ENCODE results near the gene RSPO1.
"Not testable (repeated sequence)": the region's sequence is repeated elsewhere in the genome, so short reads cannot be mapped to it uniquely, and the experiment has no call there.

Gene RSPO1

GRCh38 chr1:37634244-37634991, at the start of gene RSPO1:
Gene RSPO1, minus strand, starts transcription at chr1:37634892. Its CDS starts 5,231 bp downstream, at chr1:37629661.
- no peak for DNase-seq

GRCh38 chr1:37684182-37684581, 49.5 kb upstream of the RSPO1 start:
- not testable (repeated sequence) for DNase-seq

- peak; percentile 80 for DNase-seq
Observed at GRCh38 chr1:37682334-37682987, 47.8 kb upstream of the RSPO1 start.

GRCh38 chr1:37680933-37681332, 46.2 kb upstream of the RSPO1 start:
- DNase-seq: no peak

- DNase-seq: no peak
Observed at GRCh38 chr1:37677808-37678207, 43.1 kb upstream of the RSPO1 start.

GRCh38 chr1:37677143-37677439, 42.4 kb upstream of the RSPO1 start:
- no peak for DNase-seq

GRCh38 chr1:37676281-37677142, 41.8 kb upstream of the RSPO1 start:
- DNase-seq: no peak

- DNase-seq: peak; percentile 68
Observed at GRCh38 chr1:37673920-37674319, 39.2 kb upstream of the RSPO1 start.

GRCh38 chr1:37672136-37672870, 37.6 kb upstream of the RSPO1 start:
- DNase-seq: no peak

GRCh38 chr1:37671261-37671660, 36.6 kb upstream of the RSPO1 start:
- no peak for DNase-seq

GRCh38 chr1:37670133-37670532, 35.4 kb upstream of the RSPO1 start:
- no peak for DNase-seq

GRCh38 chr1:37667023-37667671, 32.5 kb upstream of the RSPO1 start:
- no peak for DNase-seq

- no peak for DNase-seq
Observed at GRCh38 chr1:37666241-37666867, 31.7 kb upstream of the RSPO1 start.

- no peak for DNase-seq
Observed at GRCh38 chr1:37663426-37664000, 28.8 kb upstream of the RSPO1 start.

GRCh38 chr1:37662031-37662755, 27.5 kb upstream of the RSPO1 start:
- no peak for DNase-seq

GRCh38 chr1:37661401-37661800, 26.7 kb upstream of the RSPO1 start:
- no peak for DNase-seq

GRCh38 chr1:37660664-37661063, 26.0 kb upstream of the RSPO1 start:
- DNase-seq: no peak

- no peak for DNase-seq
Observed at GRCh38 chr1:37658486-37658885, 23.8 kb upstream of the RSPO1 start.

- DNase-seq: no peak
Observed at GRCh38 chr1:37657620-37658412, 23.1 kb upstream of the RSPO1 start.

- DNase-seq: no peak
Observed at GRCh38 chr1:37656881-37657280, 22.2 kb upstream of the RSPO1 start.

Measured in activated T-cell treated with anti-CD3 and anti-CD28 coated beads, Interleukin-2, amount 50 U/mL, for 1 hour (primary cell).